WTC11 (cell line): ENCODE data around the gene PPP1R27. TPM values are rescaled to one million over a fixed set of nuclear protein-coding genes. Genes with fewer than 3 reads are reported as not detected.
A peak's percentile ranks its signal among the peaks of the same experiment; 100 is the strongest.

Experiments
- ATAC-seq: fragments of 200-7000 bp; cut with Tn5 transposase; 2 replicates; pipeline ENCODE4 v1.10.0; 2021; ENCODE audit warnings: mild to moderate bottlenecking, moderate library complexity
- CTCF ChIA-PET: fragments of 300-600 bp; sonication (Branson Sonifier 250); formaldehyde crosslinking; loops from one replicate; lab custom pipeline; 2021; ENCODE audit warnings: antibody characterized with exemption; lab: Charles Lee
- POLR2A ChIA-PET: fragments of 350-600 bp; sonication (Branson Sonifier 250); formaldehyde crosslinking; loops from one replicate; lab custom pipeline; 2021; ENCODE audit warnings: antibody characterized with exemption; lab: Charles Lee
- DNase-seq: peaks from one replicate; pipeline ENCODE4 v3.0.0; 2021; ENCODE audit warnings: low spot score
- H3K27ac Mint-ChIP-seq: 2 replicates; pipeline ENCODE4 v1.8.0; 2021; ENCODE audit warnings: mixed read lengths
- H3K27me3 Mint-ChIP-seq: 2 replicates; pipeline ENCODE4 v1.8.0; 2021; ENCODE audit warnings: low read depth, mild to moderate bottlenecking, moderate library complexity, mixed read lengths
- H3K36me3 Mint-ChIP-seq: 2 replicates; pipeline ENCODE4 v1.8.0; 2021; ENCODE audit warnings: mixed read lengths
- H3K4me1 Mint-ChIP-seq: 2 replicates; pipeline ENCODE4 v1.8.0; 2022; ENCODE audit warnings: mixed read lengths
- H3K4me3 Mint-ChIP-seq: 2 replicates; pipeline ENCODE4 v1.8.0; 2021; ENCODE audit warnings: mild to moderate bottlenecking, moderate library complexity, mixed read lengths
- H3K9me3 Mint-ChIP-seq: 2 replicates; pipeline ENCODE4 v1.8.0; 2021; ENCODE audit warnings: mixed read lengths
- ELF4 ChIP-seq: sonication (generic); formaldehyde crosslinking; IDR thresholded peaks from 2 replicates; pipeline ENCODE4 v1.8.1; 2022; ENCODE audit warnings: low read depth, mild to moderate bottlenecking, moderate library complexity, missing genetic modification reagents
- GABPB1 ChIP-seq: sonication (generic); formaldehyde crosslinking; IDR thresholded peaks from 2 replicates; pipeline ENCODE4 v1.8.1; 2023; ENCODE audit warnings: mild to moderate bottlenecking, missing genetic modification reagents
- GRHL2 ChIP-seq: fragments of 250-450 bp; sonication (Bioruptor Pico); IDR thresholded peaks from 2 replicates; pipeline ENCODE4 v1.8.0; 2022; ENCODE audit warnings: mild to moderate bottlenecking, moderate library complexity; ENCODE audit not compliant: insufficient replicate concordance, severe bottlenecking
- JUN ChIP-seq: sonication (generic); formaldehyde crosslinking; IDR thresholded peaks from 2 replicates; pipeline ENCODE4 v1.8.0; 2023; ENCODE audit warnings: mild to moderate bottlenecking, missing genetic modification reagents
- MXD4 ChIP-seq: fragments of 250-450 bp; sonication (Bioruptor Pico); IDR thresholded peaks from 2 replicates; pipeline ENCODE4 v1.8.0; 2021; ENCODE audit warnings: mild to moderate bottlenecking, moderate library complexity, borderline replicate concordance
- NFYB ChIP-seq: sonication (generic); formaldehyde crosslinking; conservative IDR thresholded peaks from 2 replicates; pipeline ENCODE4 v1.8.0; 2022; ENCODE audit warnings: low read depth, missing genetic modification reagents
- TP53 ChIP-seq: sonication (generic); formaldehyde crosslinking; IDR thresholded peaks from 2 replicates; pipeline ENCODE4 v1.8.1; 2023; ENCODE audit warnings: mild to moderate bottlenecking, missing genetic modification reagents
- ZNF416 ChIP-seq: fragments of 250-450 bp; sonication (Bioruptor Pico); IDR thresholded peaks from 2 replicates; pipeline ENCODE4 v1.9.0; 2021; ENCODE audit warnings: mild to moderate bottlenecking, inconsistent platforms
- ZNF671 ChIP-seq: fragments of 250-450 bp; sonication (Bioruptor Pico); IDR thresholded peaks from 2 replicates; pipeline ENCODE4 v1.8.0; 2021; ENCODE audit warnings: mild to moderate bottlenecking
- total RNA-seq: library from RNA; stranded (reverse); gene quantifications from 3 replicates; pipeline ENCODE4 v1.2.3, GENCODE V29; 2021
- TF ChIP-seq, protein P1 (sequence below): sonication (generic); formaldehyde crosslinking; IDR thresholded peaks from 2 replicates; pipeline ENCODE4 v1.8.1; 2022; ENCODE audit warnings: mild to moderate bottlenecking, moderate library complexity, missing genetic modification reagents
- TF ChIP-seq, protein P2 (sequence below): sonication (generic); formaldehyde crosslinking; IDR thresholded peaks from 2 replicates; pipeline ENCODE4 v1.8.1; 2023; ENCODE audit warnings: mild to moderate bottlenecking, missing genetic modification reagents, moderate library complexity
- TF ChIP-seq, protein P3 (sequence below): sonication (generic); formaldehyde crosslinking; IDR thresholded peaks from 2 replicates; pipeline ENCODE4 v1.8.1; 2023; ENCODE audit warnings: mild to moderate bottlenecking, moderate library complexity, missing genetic modification reagents
- TF ChIP-seq, protein P4 (sequence below): sonication (generic); formaldehyde crosslinking; IDR thresholded peaks from 2 replicates; pipeline ENCODE4 v1.8.0; 2023; ENCODE audit warnings: missing genetic modification reagents, mild to moderate bottlenecking, borderline replicate concordance
- TF ChIP-seq, protein P5 (sequence below): sonication (generic); formaldehyde crosslinking; IDR thresholded peaks from 2 replicates; pipeline ENCODE4 v1.8.0; 2022; ENCODE audit warnings: mild to moderate bottlenecking, missing genetic modification reagents
- TF ChIP-seq, protein P6 (sequence below): sonication (generic); formaldehyde crosslinking; IDR thresholded peaks from 2 replicates; pipeline ENCODE4 v1.8.1; 2022; ENCODE audit warnings: low read depth, mild to moderate bottlenecking, moderate library complexity, missing genetic modification reagents, borderline replicate concordance
- TF ChIP-seq, protein P7 (sequence below): sonication (generic); formaldehyde crosslinking; IDR thresholded peaks from 2 replicates; pipeline ENCODE4 v1.8.1; 2023; ENCODE audit warnings: mild to moderate bottlenecking, missing genetic modification reagents

Gene PPP1R27
- total RNA-seq, 1 experiment from 2014 or later: not detected

DNA sequence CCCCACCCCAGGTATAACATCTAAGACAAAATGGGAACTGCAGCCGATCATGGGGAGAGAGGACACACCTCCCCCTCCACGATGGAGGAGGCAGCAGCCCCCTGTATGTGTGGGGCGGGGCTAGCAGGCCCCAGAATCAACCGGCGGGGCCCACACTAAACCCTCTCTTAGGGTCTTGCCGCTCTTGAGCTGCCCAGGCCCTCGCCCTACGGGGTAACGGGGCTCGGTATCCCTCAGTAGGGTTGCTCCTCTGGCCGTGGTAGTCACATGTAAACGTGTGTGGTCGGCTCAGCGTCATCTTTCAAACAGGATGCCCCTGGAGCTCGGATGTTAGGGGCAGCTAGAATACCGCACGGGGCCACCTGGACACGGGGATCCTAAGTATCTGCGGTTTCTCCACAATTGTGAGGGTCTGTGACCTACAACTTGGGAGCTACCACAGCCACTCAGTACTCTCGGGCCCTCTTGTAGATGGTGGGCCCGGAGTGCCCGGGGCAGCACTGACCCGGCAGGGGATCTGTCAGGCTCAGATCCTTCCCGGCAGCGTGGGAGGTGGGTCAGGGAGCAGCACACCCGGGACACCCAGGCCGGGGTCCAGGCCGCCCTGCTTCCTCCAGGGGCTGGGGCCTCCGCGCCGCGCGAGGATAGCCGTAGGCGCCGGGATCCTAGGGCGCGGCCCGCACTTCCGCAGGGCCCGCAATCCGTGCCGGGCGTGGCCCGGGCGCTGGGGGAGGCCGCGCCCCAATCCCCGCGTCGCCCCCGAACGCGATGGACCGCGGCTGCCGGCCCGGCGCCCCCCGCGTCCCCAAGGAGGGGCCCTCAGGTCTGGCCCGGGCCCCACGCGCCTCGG is 35.5 kb upstream of the PPP1R27 start:
- POLR2A ChIA-PET: interaction anchor here (1.2 to 2.6 kb wide), 8 partner anchors 9 to 56 kb away, joined by 3 to 12 read pairs (median 6); partner anchors contain the start of genes ALYREF, ANAPC11, MAFG and NPB
- H3K27ac Mint-ChIP-seq: peak overlapping the region; percentile 88

DNA sequence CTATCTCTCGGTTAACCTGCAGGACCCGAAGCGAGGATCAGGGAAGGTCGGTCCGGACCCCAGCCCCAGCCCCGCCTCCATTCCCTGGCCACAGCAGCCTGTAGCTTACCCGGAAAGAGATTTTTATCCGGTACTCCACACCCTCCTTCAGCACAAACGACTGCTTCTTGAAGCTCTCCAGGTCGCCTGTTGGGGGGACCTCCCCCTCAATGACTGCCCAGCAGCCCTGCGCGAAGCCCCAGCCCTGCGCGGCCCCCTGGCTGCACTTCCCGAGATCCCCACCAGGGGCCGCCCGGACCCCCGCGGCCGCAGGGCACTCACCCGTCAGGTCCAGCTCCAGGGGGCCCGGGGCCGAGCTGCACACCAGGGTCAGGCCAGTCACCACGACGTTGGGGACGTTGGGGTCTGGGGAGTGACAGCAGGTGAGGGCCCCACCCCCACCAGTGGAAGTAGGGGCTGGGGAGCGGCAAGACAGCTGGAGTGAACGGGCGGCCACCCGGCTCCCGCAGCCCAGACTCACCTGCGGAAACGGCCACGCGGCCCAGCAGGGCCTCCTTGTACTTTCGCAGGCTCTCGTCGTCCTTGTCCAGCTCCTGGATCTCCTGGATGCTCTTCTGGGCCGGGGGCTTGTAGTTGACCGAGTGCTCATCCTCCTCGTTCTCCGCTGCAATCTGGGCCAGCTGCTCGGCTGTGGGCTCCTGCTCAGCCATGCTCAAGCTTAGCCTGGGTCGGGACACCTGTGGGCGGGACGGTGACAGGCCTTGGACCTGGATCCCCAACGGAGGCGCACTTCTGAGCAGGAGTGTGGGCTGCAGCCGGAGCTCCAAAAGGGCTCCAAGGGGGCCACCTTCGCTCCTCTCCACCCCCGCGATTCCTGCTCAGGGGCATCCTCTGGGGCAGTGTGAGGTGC is 34.6 kb upstream of the PPP1R27 start:
- peaks cover 16% of the 10 kb centered on the region for H3K4me1 Mint-ChIP-seq
- TF ChIP-seq ELF4: 0 out of 2 replicates have a peak, but pooled peaks have one; percentile 18
- no peak for TF ChIP-seq TP53
- TF ChIP-seq, protein P1, sequence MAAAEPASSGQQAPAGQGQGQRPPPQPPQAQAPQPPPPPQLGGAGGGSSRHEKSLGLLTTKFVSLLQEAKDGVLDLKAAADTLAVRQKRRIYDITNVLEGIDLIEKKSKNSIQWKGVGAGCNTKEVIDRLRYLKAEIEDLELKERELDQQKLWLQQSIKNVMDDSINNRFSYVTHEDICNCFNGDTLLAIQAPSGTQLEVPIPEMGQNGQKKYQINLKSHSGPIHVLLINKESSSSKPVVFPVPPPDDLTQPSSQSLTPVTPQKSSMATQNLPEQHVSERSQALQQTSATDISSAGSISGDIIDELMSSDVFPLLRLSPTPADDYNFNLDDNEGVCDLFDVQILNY (CRISPR knock-in tag): peak; percentile 34; the same call in 1 of the 2 replicates
- TF ChIP-seq, protein P2, sequence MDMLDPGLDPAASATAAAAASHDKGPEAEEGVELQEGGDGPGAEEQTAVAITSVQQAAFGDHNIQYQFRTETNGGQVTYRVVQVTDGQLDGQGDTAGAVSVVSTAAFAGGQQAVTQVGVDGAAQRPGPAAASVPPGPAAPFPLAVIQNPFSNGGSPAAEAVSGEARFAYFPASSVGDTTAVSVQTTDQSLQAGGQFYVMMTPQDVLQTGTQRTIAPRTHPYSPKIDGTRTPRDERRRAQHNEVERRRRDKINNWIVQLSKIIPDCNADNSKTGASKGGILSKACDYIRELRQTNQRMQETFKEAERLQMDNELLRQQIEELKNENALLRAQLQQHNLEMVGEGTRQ (CRISPR knock-in tag): no peak
- TF ChIP-seq, protein P3, sequence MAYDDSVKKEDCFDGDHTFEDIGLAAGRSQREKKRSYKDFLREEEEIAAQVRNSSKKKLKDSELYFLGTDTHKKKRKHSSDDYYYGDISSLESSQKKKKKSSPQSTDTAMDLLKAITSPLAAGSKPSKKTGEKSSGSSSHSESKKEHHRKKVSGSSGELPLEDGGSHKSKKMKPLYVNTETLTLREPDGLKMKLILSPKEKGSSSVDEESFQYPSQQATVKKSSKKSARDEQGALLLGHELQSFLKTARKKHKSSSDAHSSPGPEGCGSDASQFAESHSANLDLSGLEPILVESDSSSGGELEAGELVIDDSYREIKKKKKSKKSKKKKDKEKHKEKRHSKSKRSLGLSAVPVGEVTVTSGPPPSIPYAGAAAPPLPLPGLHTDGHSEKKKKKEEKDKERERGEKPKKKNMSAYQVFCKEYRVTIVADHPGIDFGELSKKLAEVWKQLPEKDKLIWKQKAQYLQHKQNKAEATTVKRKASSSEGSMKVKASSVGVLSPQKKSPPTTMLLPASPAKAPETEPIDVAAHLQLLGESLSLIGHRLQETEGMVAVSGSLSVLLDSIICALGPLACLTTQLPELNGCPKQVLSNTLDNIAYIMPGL (CRISPR knock-in tag): peak; percentile 90; the same call in 1 of the 2 replicates
- TF ChIP-seq, protein P4, sequence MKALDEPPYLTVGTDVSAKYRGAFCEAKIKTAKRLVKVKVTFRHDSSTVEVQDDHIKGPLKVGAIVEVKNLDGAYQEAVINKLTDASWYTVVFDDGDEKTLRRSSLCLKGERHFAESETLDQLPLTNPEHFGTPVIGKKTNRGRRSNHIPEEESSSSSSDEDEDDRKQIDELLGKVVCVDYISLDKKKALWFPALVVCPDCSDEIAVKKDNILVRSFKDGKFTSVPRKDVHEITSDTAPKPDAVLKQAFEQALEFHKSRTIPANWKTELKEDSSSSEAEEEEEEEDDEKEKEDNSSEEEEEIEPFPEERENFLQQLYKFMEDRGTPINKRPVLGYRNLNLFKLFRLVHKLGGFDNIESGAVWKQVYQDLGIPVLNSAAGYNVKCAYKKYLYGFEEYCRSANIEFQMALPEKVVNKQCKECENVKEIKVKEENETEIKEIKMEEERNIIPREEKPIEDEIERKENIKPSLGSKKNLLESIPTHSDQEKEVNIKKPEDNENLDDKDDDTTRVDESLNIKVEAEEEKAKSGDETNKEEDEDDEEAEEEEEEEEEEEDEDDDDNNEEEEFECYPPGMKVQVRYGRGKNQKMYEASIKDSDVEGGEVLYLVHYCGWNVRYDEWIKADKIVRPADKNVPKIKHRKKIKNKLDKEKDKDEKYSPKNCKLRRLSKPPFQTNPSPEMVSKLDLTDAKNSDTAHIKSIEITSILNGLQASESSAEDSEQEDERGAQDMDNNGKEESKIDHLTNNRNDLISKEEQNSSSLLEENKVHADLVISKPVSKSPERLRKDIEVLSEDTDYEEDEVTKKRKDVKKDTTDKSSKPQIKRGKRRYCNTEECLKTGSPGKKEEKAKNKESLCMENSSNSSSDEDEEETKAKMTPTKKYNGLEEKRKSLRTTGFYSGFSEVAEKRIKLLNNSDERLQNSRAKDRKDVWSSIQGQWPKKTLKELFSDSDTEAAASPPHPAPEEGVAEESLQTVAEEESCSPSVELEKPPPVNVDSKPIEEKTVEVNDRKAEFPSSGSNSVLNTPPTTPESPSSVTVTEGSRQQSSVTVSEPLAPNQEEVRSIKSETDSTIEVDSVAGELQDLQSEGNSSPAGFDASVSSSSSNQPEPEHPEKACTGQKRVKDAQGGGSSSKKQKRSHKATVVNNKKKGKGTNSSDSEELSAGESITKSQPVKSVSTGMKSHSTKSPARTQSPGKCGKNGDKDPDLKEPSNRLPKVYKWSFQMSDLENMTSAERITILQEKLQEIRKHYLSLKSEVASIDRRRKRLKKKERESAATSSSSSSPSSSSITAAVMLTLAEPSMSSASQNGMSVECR (CRISPR knock-in tag): 0 out of 2 replicates have a peak, but pooled peaks have one; percentile 20

More for the DNA sequence above, 35.5 kb upstream of the PPP1R27 start:
- ATAC-seq (peak; percentile 4), DNase-seq (peak; percentile 34)
- Mint-ChIP-seq H3K4me3 (peak overlapping the region; percentile 76), H3K4me1 (peaks cover 16% of the 10 kb centered on the region), H3K27me3 (no peaks in the 10 kb centered on the region; the same call in 1 of the 2 replicates), H3K36me3 (peaks cover 2% of the 10 kb centered on the region; the same call in 1 of the 2 replicates), H3K9me3 (no peaks in the 10 kb centered on the region)
- CTCF ChIA-PET: interaction anchor here (1.0 to 2.3 kb wide), 28 partner anchors 10 to 186 kb away, joined by 3 to 16 read pairs (median 6); partner anchors contain the start of genes ALYREF, ANAPC11, ARL16 and CENPX
- TF ChIP-seq, protein P5, sequence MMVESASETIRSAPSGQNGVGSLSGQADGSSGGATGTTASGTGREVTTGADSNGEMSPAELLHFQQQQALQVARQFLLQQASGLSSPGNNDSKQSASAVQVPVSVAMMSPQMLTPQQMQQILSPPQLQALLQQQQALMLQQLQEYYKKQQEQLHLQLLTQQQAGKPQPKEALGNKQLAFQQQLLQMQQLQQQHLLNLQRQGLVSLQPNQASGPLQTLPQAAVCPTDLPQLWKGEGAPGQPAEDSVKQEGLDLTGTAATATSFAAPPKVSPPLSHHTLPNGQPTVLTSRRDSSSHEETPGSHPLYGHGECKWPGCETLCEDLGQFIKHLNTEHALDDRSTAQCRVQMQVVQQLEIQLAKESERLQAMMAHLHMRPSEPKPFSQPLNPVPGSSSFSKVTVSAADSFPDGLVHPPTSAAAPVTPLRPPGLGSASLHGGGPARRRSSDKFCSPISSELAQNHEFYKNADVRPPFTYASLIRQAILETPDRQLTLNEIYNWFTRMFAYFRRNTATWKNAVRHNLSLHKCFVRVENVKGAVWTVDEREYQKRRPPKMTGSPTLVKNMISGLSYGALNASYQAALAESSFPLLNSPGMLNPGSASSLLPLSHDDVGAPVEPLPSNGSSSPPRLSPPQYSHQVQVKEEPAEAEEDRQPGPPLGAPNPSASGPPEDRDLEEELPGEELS (CRISPR knock-in tag): peak; percentile 15; the same call in 1 of the 2 replicates
- TF ChIP-seq ZNF671: no peak
- TF ChIP-seq, protein P6, sequence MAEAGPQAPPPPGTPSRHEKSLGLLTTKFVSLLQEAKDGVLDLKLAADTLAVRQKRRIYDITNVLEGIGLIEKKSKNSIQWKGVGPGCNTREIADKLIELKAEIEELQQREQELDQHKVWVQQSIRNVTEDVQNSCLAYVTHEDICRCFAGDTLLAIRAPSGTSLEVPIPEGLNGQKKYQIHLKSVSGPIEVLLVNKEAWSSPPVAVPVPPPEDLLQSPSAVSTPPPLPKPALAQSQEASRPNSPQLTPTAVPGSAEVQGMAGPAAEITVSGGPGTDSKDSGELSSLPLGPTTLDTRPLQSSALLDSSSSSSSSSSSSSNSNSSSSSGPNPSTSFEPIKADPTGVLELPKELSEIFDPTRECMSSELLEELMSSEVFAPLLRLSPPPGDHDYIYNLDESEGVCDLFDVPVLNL (CRISPR knock-in tag): 0 out of 2 replicates have a peak, but pooled peaks have one; percentile 23
- TF ChIP-seq GRHL2 (CRISPR knock-in tag): no peak
- no peak for TF ChIP-seq MXD4 (CRISPR knock-in tag)
- no peak for TF ChIP-seq NFYB (CRISPR knock-in tag)
- peak; percentile 58; the same call in 1 of the 2 replicates for TF ChIP-seq ZNF416 (CRISPR knock-in tag)
- TF ChIP-seq JUN: no peak
- no peak for TF ChIP-seq GABPB1 (CRISPR knock-in tag)
- TF ChIP-seq, protein P7, sequence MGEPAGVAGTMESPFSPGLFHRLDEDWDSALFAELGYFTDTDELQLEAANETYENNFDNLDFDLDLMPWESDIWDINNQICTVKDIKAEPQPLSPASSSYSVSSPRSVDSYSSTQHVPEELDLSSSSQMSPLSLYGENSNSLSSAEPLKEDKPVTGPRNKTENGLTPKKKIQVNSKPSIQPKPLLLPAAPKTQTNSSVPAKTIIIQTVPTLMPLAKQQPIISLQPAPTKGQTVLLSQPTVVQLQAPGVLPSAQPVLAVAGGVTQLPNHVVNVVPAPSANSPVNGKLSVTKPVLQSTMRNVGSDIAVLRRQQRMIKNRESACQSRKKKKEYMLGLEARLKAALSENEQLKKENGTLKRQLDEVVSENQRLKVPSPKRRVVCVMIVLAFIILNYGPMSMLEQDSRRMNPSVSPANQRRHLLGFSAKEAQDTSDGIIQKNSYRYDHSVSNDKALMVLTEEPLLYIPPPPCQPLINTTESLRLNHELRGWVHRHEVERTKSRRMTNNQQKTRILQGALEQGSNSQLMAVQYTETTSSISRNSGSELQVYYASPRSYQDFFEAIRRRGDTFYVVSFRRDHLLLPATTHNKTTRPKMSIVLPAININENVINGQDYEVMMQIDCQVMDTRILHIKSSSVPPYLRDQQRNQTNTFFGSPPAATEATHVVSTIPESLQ (CRISPR knock-in tag): no peak
- TF ChIP-seq TP53: 0 out of 2 replicates have a peak, but pooled peaks have one; percentile 72

More for the DNA sequence above, 34.6 kb upstream of the PPP1R27 start:
- Mint-ChIP-seq H3K27me3 (no peaks in the 10 kb centered on the region; the same call in 1 of the 2 replicates), H3K9me3 (no peaks in the 10 kb centered on the region), H3K27ac (peak overlapping the region; percentile 88), H3K4me3 (peak overlapping the region; percentile 76), H3K36me3 (peaks cover 4% of the 10 kb centered on the region; the same call in 1 of the 2 replicates)
- peak; percentile 22 for ATAC-seq
- peak; percentile 72 for DNase-seq
- ChIA-PET POLR2A (interaction anchor here (1.2 to 2.6 kb wide), 8 partner anchors 8 to 57 kb away, joined by 3 to 12 read pairs (median 6); partner anchors contain the start of genes ALYREF, ANAPC11, MAFG and NPB), CTCF (interaction anchor here (0.8 to 2.3 kb wide), 35 partner anchors 9 to 185 kb away, joined by 3 to 16 read pairs (median 6); partner anchors contain the start of genes ALYREF, ANAPC11, ARL16 and CENPX)
